SK-N-SH (cell line): ENCODE results near the gene EIF4E. TPM values are rescaled to one million over a fixed set of nuclear protein-coding genes. Genes with fewer than 3 reads are reported as not detected.
A peak's percentile ranks its signal among the peaks of the same experiment; 100 is the strongest.

Experiments used
- CTCF ChIA-PET: fragments of 300-600, 350-600 bp; formaldehyde crosslinking; extraction: SDS; loops from one replicate; lab custom pipeline; 2021; lab: Yijun Ruan, JAX
- POLR2A ChIA-PET: fragments of 350-600 bp; sonication (Branson Sonifier 250); formaldehyde crosslinking; extraction: SDS; loops from one replicate; lab custom pipeline; 2020; ENCODE audit warnings: antibody characterized with exemption, inconsistent platforms; lab: Yijun Ruan, JAX
- DNase-seq: peaks from one replicate; pipeline ENCODE4 v3.0.0; 2012
- H2AFZ ChIP-seq: fragments of 200-600 bp; sonication (generic); 2 replicates; pipeline ENCODE4 v1.8.1; 2016; ENCODE audit warnings: antibody characterized with exemption, mild to moderate bottlenecking, low read depth
- H3F3A ChIP-seq: fragments of 200-600 bp; sonication (generic); replicated peaks from 2 replicates; pipeline ENCODE3; 2016; ENCODE audit warnings: antibody characterized with exemption, mild to moderate bottlenecking; ENCODE audit not compliant: insufficient read depth
- H3K27ac ChIP-seq, 2 experiments: fragments of 200-500 bp in 1 of 2; fragments of 200-600 bp in 1 of 2; sonication (Bioruptor generic) in 1 of 2; sonication (generic), shearing (Covaris generic) in 1 of 2; 2 replicates each; pipeline versions ENCODE4 v1.5.1 to v1.6.1; 2014 to 2016; ENCODE audit warnings: low read depth in 2 of 2, inconsistent platforms in 1 of 2, low read length in 1 of 2, mild to moderate bottlenecking in 1 of 2, mixed read lengths in 1 of 2
- H3K27me3 ChIP-seq: fragments of 200-600 bp; sonication (generic), shearing (Covaris generic); 2 replicates; pipeline ENCODE4 v1.6.1; 2016; ENCODE audit warnings: mixed run types; ENCODE audit not compliant: insufficient read depth
- H3K36me3 ChIP-seq, 2 experiments: fragments of 200-500 bp in 1 of 2; fragments of 200-600 bp in 1 of 2; sonication (Bioruptor generic) in 1 of 2; sonication (generic) in 1 of 2; replicated peaks in 1 of 2; 2 replicates each; pipeline versions ENCODE3 to v1.5.1; 2014 to 2016; ENCODE audit warnings: low read length in 1 of 2, mild to moderate bottlenecking in 1 of 2; ENCODE audit not compliant: insufficient read depth in 2 of 2, control insufficient read depth in 1 of 2
- H3K4me1 ChIP-seq, 2 experiments: fragments of 200-500 bp in 1 of 2; fragments of 200-600 bp in 1 of 2; sonication (Bioruptor generic) in 1 of 2; sonication (generic), shearing (Covaris generic) in 1 of 2; 2 replicates each; pipeline versions ENCODE4 v1.5.1 to v1.6.1; 2014 to 2016; ENCODE audit warnings: low read depth in 1 of 2, low read length in 1 of 2, mixed run types in 1 of 2; ENCODE audit not compliant: insufficient read depth in 2 of 2, control insufficient read depth in 1 of 2
- H3K4me2 ChIP-seq: fragments of 200-600 bp; sonication (generic), shearing (Covaris generic); 2 replicates; pipeline ENCODE4 v1.6.1; 2017; ENCODE audit warnings: mixed run types
- H3K4me3 ChIP-seq, 2 experiments: fragments of 200-500 bp in 1 of 2; fragments of 200-600 bp in 1 of 2; sonication (Bioruptor generic) in 1 of 2; sonication (generic), shearing (Covaris generic) in 1 of 2; 2 replicates each; pipeline versions ENCODE4 v1.5.1 to v1.8.1; 2014 to 2016; ENCODE audit warnings: low read depth in 2 of 2, inconsistent platforms in 1 of 2, low read length in 1 of 2, mild to moderate bottlenecking in 1 of 2, mixed read lengths in 1 of 2, moderate library complexity in 1 of 2
- H3K79me2 ChIP-seq: fragments of 200-600 bp; sonication (generic); 2 replicates; pipeline ENCODE4 v1.8.1; 2017; ENCODE audit warnings: mild to moderate bottlenecking; ENCODE audit not compliant: insufficient read depth
- H3K9ac ChIP-seq: fragments of 200-600 bp; sonication (generic); 2 replicates; pipeline ENCODE4 v1.6.1; 2017; ENCODE audit warnings: mixed run types
- H3K9me2 ChIP-seq: fragments of 200-600 bp; sonication (generic); 2 replicates; pipeline ENCODE4 v1.6.1; 2017; ENCODE audit warnings: mixed run types
- H3K9me3 ChIP-seq: fragments of 200-600 bp; sonication (generic); 2 replicates; pipeline ENCODE4 v1.6.1; 2017; ENCODE audit warnings: mixed run types, mild to moderate bottlenecking, moderate library complexity
- H4K20me1 ChIP-seq: fragments of 200-600 bp; sonication (generic); 2 replicates; pipeline ENCODE4 v1.6.1; 2017; ENCODE audit warnings: mild to moderate bottlenecking, mixed run types; ENCODE audit not compliant: insufficient read depth
- CHD2 ChIP-seq: fragments of 150-350 bp; IDR thresholded peaks from 2 replicates; pipeline ENCODE4 v1.6.1; 2018; ENCODE audit warnings: low read length; ENCODE audit not compliant: partially characterized antibody
- FOSL2 ChIP-seq: IDR thresholded peaks from 2 replicates; pipeline ENCODE4 v1.4.0; 2012; ENCODE audit warnings: low read depth, mild to moderate bottlenecking, moderate library complexity, borderline replicate concordance
- GABPA ChIP-seq: IDR thresholded peaks from 2 replicates; pipeline ENCODE4 v1.4.0; 2012; ENCODE audit warnings: low read depth, mild to moderate bottlenecking
- GATA2 ChIP-seq: sonication (generic); formaldehyde crosslinking; IDR thresholded peaks from 2 replicates; pipeline ENCODE4 v1.5.0; 2020; ENCODE audit warnings: mild to moderate bottlenecking, missing genetic modification reagents
- MXI1 ChIP-seq: IDR thresholded peaks from 2 replicates; pipeline ENCODE4 v1.6.1; 2012; ENCODE audit warnings: mild to moderate bottlenecking, low read depth, low read length, improper control_type of control experiment
- POLR2AphosphoS5 ChIP-seq: IDR thresholded peaks from 2 replicates; pipeline ENCODE4 v1.6.1; 2012; ENCODE audit warnings: low read depth, low read length
- RAD21 ChIP-seq: IDR thresholded peaks from 2 replicates; pipeline ENCODE4 v1.6.1; 2012; ENCODE audit warnings: mild to moderate bottlenecking, low read length
- SIN3A ChIP-seq: IDR thresholded peaks from 2 replicates; pipeline ENCODE4 v1.6.1; 2012; ENCODE audit warnings: low read depth, mild to moderate bottlenecking, low read length, moderate library complexity, borderline replicate concordance
- SMC3 ChIP-seq: IDR thresholded peaks from 2 replicates; pipeline ENCODE4 v1.6.1; 2012; ENCODE audit warnings: low read depth, low read length, improper control_type of control experiment
- TAF1 ChIP-seq: IDR thresholded peaks from 2 replicates; pipeline ENCODE4 v1.6.1; 2012; ENCODE audit warnings: low read depth, mild to moderate bottlenecking, low read length, moderate library complexity, borderline replicate concordance
- YY1 ChIP-seq: IDR thresholded peaks from 2 replicates; pipeline ENCODE4 v1.4.0; 2012; ENCODE audit warnings: low read depth, mild to moderate bottlenecking
- WGBS: methylation state at CpG from one replicate; pipeline ENCODE4 v1.1.6; 2017; ENCODE audit warnings: low lambda C conversion rate; 5-methylcytosine and 5-hydroxymethylcytosine counted together
- polyA plus RNA-seq, 3 experiments: library from polyadenylated mRNA; depleted of rRNA; stranded (reverse); fragments of >200 nt; gene quantifications; 2 replicates each; pipeline ENCODE4 v1.2.3, GENCODE V29; 2012
- TF ChIP-seq, protein P1 (sequence below): IDR thresholded peaks from 2 replicates; pipeline ENCODE4 v1.4.0; 2012; ENCODE audit warnings: low read depth, borderline replicate concordance
- TF ChIP-seq, protein P2 (sequence below): IDR thresholded peaks from 2 replicates; pipeline ENCODE4 v1.4.0; 2012; ENCODE audit warnings: low read depth, borderline replicate concordance
- TF ChIP-seq, protein P3 (sequence below): fragments of 150-350 bp; IDR thresholded peaks from 2 replicates; pipeline ENCODE4 v1.6.1; 2016; ENCODE audit warnings: mild to moderate bottlenecking, low read depth, low read length
- TF ChIP-seq, protein P4 (sequence below): IDR thresholded peaks from 2 replicates; pipeline ENCODE4 v1.6.1; 2012; ENCODE audit warnings: mild to moderate bottlenecking, low read depth, low read length, moderate library complexity
- TF ChIP-seq, protein P5 (sequence below): IDR thresholded peaks from 2 replicates; pipeline ENCODE4 v1.4.0; 2012; ENCODE audit warnings: low read depth

Gene EIF4E
- polyA plus RNA-seq, 1 of the 3 experiments (the other 2 are of a cell fraction) = 59.8 TPM

DNA sequence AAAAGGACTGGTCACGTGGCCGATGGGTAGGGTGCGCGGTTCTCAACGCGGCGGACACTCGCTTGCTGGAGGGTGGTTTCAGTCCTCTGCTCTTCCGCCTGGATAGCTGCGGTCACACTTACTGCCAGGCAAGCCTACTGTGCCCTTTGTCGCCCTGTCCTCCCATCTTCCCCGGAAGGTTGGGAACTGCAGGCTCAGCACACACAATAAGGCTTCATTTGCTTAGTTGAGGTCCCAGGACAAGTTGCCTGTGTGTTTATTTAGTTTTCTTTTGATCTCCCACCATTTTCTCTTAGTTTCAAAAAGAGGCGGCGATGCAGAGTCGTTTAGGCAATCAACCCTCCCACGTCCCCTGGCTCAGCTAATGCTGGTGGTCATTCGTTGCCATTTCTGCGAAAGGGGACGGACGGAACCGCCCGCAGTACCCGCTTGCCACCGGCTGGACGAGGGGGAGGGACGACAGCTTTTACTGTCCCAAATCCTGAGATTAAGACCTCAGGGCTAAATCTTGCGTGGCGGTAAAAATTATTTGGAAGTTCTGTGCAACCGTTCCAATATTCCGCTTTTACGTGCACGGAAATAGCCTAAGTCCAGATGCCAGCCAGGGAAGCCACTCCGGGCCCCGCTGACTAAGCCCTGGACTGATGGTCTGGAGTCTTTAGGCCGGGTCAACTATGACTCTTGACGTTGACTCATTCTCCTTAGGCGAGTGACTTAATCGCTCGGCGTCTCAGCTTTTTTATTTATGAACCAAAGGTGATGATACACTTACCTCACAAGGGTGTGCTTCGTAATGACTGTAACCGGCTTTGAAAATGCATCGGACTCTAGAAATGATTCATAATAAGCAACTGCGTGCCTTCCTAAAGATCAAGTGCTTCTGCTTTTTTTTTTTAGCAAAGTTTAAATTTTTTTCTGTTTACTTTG, 671 bp upstream of the EIF4E start (continued):
- TF ChIP-seq, protein P1, sequence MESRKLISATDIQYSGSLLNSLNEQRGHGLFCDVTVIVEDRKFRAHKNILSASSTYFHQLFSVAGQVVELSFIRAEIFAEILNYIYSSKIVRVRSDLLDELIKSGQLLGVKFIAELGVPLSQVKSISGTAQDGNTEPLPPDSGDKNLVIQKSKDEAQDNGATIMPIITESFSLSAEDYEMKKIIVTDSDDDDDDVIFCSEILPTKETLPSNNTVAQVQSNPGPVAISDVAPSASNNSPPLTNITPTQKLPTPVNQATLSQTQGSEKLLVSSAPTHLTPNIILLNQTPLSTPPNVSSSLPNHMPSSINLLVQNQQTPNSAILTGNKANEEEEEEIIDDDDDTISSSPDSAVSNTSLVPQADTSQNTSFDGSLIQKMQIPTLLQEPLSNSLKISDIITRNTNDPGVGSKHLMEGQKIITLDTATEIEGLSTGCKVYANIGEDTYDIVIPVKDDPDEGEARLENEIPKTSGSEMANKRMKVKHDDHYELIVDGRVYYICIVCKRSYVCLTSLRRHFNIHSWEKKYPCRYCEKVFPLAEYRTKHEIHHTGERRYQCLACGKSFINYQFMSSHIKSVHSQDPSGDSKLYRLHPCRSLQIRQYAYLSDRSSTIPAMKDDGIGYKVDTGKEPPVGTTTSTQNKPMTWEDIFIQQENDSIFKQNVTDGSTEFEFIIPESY = no peak
- TF ChIP-seq, protein P2, sequence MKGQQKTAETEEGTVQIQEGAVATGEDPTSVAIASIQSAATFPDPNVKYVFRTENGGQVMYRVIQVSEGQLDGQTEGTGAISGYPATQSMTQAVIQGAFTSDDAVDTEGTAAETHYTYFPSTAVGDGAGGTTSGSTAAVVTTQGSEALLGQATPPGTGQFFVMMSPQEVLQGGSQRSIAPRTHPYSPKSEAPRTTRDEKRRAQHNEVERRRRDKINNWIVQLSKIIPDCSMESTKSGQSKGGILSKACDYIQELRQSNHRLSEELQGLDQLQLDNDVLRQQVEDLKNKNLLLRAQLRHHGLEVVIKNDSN = peak; percentile 77; the same call in 1 of the 2 replicates
- TF ChIP-seq GATA2 (no peak), GABPA (no peak; the same call in 1 of the 2 replicates)
- TF ChIP-seq, protein P3, sequence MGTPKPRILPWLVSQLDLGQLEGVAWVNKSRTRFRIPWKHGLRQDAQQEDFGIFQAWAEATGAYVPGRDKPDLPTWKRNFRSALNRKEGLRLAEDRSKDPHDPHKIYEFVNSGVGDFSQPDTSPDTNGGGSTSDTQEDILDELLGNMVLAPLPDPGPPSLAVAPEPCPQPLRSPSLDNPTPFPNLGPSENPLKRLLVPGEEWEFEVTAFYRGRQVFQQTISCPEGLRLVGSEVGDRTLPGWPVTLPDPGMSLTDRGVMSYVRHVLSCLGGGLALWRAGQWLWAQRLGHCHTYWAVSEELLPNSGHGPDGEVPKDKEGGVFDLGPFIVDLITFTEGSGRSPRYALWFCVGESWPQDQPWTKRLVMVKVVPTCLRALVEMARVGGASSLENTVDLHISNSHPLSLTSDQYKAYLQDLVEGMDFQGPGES = no peak
- TF ChIP-seq, protein P4, sequence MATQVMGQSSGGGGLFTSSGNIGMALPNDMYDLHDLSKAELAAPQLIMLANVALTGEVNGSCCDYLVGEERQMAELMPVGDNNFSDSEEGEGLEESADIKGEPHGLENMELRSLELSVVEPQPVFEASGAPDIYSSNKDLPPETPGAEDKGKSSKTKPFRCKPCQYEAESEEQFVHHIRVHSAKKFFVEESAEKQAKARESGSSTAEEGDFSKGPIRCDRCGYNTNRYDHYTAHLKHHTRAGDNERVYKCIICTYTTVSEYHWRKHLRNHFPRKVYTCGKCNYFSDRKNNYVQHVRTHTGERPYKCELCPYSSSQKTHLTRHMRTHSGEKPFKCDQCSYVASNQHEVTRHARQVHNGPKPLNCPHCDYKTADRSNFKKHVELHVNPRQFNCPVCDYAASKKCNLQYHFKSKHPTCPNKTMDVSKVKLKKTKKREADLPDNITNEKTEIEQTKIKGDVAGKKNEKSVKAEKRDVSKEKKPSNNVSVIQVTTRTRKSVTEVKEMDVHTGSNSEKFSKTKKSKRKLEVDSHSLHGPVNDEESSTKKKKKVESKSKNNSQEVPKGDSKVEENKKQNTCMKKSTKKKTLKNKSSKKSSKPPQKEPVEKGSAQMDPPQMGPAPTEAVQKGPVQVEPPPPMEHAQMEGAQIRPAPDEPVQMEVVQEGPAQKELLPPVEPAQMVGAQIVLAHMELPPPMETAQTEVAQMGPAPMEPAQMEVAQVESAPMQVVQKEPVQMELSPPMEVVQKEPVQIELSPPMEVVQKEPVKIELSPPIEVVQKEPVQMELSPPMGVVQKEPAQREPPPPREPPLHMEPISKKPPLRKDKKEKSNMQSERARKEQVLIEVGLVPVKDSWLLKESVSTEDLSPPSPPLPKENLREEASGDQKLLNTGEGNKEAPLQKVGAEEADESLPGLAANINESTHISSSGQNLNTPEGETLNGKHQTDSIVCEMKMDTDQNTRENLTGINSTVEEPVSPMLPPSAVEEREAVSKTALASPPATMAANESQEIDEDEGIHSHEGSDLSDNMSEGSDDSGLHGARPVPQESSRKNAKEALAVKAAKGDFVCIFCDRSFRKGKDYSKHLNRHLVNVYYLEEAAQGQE = no peak

DNA sequence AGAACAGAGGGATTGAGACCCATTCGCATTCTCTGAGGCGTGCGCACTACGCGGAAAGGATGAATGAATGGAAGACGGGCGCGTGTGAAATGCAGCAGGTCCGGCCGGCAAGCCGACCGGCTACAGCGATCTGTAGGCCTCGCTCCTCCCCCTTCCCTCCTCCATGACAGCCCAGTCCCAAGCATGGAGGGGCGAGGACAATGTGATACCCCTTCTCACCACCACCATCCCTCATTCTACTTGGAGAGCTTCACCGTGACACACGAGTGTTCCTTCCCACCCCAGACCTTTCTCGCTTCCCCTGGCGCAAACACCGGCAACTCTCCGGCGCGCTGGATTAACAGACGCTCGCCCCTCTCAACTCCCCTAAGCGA, 815 bp downstream of the EIF4E start:
- Histone ChIP-seq H3F3A (peaks cover 38% of the 10 kb centered on the region), H3K36me3 (peaks cover 4 to 23% of the 10 kb centered on the region in 2 experiments), H2AFZ (peak overlapping the region; percentile 70; the same call in 1 of the 2 replicates)
- TF ChIP-seq, protein P4 = no peak
- TF ChIP-seq SIN3A (peak; percentile 97), TAF1 (peak; percentile 71), CHD2 (peak; percentile 45), RAD21 (no peak), FOSL2 (no peak), SMC3 (peak; percentile 7; the same call in 1 of the 2 replicates), MXI1 (peak; percentile 99), POLR2AphosphoS5 (no peak), YY1 (peak; percentile 69; the same call in 1 of the 2 replicates)
- TF ChIP-seq, protein P5, sequence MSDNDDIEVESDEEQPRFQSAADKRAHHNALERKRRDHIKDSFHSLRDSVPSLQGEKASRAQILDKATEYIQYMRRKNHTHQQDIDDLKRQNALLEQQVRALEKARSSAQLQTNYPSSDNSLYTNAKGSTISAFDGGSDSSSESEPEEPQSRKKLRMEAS = peak; percentile 88
- TF ChIP-seq, all 33 proteins: peak for 7
- Histone ChIP-seq H3K4me3 (peak overlapping the region; percentile 79 to 93), H4K20me1 (peaks cover 44% of the 10 kb centered on the region), H3K4me1 (peaks cover 0 to 7% of the 10 kb centered on the region in 2 experiments; a peak in 2 of 4 replicates), H3K9me3 (no peaks in the 10 kb centered on the region), H3K27me3 (no peaks in the 10 kb centered on the region), H3K79me2 (peaks cover 58% of the 10 kb centered on the region), H3K9ac (peak overlapping the region; percentile 85), H3K4me2 (peak overlapping the region; percentile 78), H3K9me2 (no peaks in the 10 kb centered on the region), H3K27ac (peak overlapping the region; percentile 90 to 95)
- ChIA-PET CTCF (interaction anchor here (0.9 to 3.4 kb wide), 6 partner anchors 11 to 128 kb away, joined by 3 to 17 read pairs (median 5); partner anchors contain the start of gene METAP1), POLR2A (interaction anchor here (2.2 to 2.3 kb wide), 2 partner anchors 67 to 161 kb away, joined by 11 to 12 read pairs; partner anchors contain the start of genes ADH5 and METAP1)
- WGBS = under 1% methylated on average over 21 of the region's 26 CpGs
- DNase-seq = peak; percentile 82
